ENCODE data around the gene IER3IP1.
"Not testable (repeated sequence)": the region's sequence is repeated elsewhere in the genome, so short reads cannot be mapped to it uniquely, and the experiment has no call there.

The IER3IP1 gene

GRCh38 chr18:47158404-47158803, 17.8 kb downstream of the IER3IP1 start:
- not testable (repeated sequence) for DNase-seq (ENCODE audit: low read depth)

GRCh38 chr18:47151439-47151838, 24.7 kb downstream of the IER3IP1 start:
- no peak for DNase-seq (ENCODE audit: low read depth)

GRCh38 chr18:47150824-47151366, 25.3 kb downstream of the IER3IP1 start:
- no peak for DNase-seq (ENCODE audit: low read depth)

GRCh38 chr18:47150029-47150823, 25.9 kb downstream of the IER3IP1 start, which contains the start of gene HDHD2:
Gene HDHD2, minus strand, starts transcription at chr18:47150500. Its CDS starts 14,061 bp downstream, at chr18:47136439.
- DNase-seq (ENCODE audit: low read depth) = no peak

GRCh38 chr18:47149457-47150028, 26.6 kb downstream of the IER3IP1 start:
- no peak for DNase-seq (ENCODE audit: low read depth)

GRCh38 chr18:47146206-47146605, 30.0 kb downstream of the IER3IP1 start:
- no peak for DNase-seq (ENCODE audit: low read depth)

GRCh38 chr18:47143899-47144485, 32.2 kb downstream of the IER3IP1 start:
- DNase-seq (ENCODE audit: low read depth) = no peak

GRCh38 chr18:47143153-47143552, 33.0 kb downstream of the IER3IP1 start:
- no peak for DNase-seq (ENCODE audit: low read depth)

- DNase-seq (ENCODE audit: low read depth) = no peak
Measured at GRCh38 chr18:47141289-47141688, 34.9 kb downstream of the IER3IP1 start.

GRCh38 chr18:47121146-47121545, 55.0 kb downstream of the IER3IP1 start:
- DNase-seq (ENCODE audit: low read depth) = no peak

- DNase-seq (ENCODE audit: low read depth) = no peak
Measured at GRCh38 chr18:47120428-47120827, 55.7 kb downstream of the IER3IP1 start.

GRCh38 chr18:47118981-47119380, 57.2 kb downstream of the IER3IP1 start:
- DNase-seq (ENCODE audit: low read depth) = no peak

- DNase-seq (ENCODE audit: low read depth) = no peak
Measured at GRCh38 chr18:47115205-47115604, 61.0 kb downstream of the IER3IP1 start.

GRCh38 chr18:47113796-47114540, 62.2 kb downstream of the IER3IP1 start:
- DNase-seq (ENCODE audit: low read depth) = no peak

- DNase-seq (ENCODE audit: low read depth) = no peak
Measured at GRCh38 chr18:47110492-47111274, 65.5 kb downstream of the IER3IP1 start.

- DNase-seq (ENCODE audit: low read depth) = no peak
Measured at GRCh38 chr18:47109720-47110119, 66.4 kb downstream of the IER3IP1 start.

- DNase-seq (ENCODE audit: low read depth) = no peak
Measured at GRCh38 chr18:47108998-47109405, 67.2 kb downstream of the IER3IP1 start.

- no peak for DNase-seq (ENCODE audit: low read depth)
Measured at GRCh38 chr18:47108373-47108772, 67.8 kb downstream of the IER3IP1 start.

All from non-pigmented ciliary epithelial cell (primary cell).